NCI-H187 treated with DMSO at 0.1 percent for 48 hours (cell line): ENCODE results near the gene CPXM2.

Experiments
- DNase-seq: peaks from one replicate; lab custom pipeline; 2025; lab: John Stamatoyannopoulos, UW

Gene CPXM2

GRCh38 chr10:123869020-123869414 is 22.6 kb downstream of the CPXM2 start:
- no peak for DNase-seq

DNA sequence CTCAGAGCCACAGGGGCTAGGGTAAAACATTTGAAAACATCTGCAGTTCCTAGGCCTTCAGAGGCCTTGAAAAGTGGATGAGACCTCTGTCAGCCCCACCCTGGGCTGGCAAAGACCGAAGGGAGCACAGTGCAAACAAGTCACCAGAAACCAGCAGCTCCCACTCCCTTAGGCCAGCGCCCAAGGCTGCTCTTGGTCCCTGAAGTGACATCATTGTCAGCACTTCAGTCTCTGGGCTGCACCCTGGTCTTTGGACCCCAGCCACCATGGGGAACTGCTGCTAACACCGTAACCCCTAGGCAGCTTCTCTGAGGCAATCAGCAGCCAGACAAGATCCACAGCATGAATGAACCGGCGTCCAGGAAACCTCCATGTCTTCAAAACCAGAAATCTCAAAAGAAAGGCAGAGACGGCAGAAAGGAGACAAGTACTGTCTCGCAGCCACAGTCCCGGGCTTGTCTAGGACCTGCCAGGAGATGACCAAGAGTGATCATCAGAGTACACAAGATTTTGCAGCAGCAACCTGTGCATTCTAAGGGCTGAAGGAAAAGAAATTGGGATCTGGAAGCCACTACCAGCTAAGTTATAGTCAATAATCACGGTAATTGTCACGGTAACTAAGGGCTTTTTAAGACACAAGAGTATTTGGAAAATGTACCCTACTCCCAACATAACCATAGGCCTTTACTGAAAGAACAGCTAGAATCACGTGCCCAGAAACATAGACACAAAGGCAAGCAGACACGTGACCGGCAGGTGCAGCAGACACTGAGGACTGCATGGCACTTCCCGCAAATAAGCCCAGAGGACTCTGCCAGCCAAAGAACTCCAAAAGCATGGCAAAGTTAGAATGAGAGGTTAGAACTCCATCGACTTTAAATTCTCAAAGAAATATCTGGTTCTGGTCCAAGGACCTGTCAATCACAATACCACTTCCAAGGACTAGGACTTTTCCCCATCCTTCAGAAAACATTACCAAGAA is 23.3 kb downstream of the CPXM2 start:
- peak; percentile 19 for DNase-seq

GRCh38 chr10:123865880-123866279 is 25.7 kb downstream of the CPXM2 start:
- DNase-seq = no peak

DNA sequence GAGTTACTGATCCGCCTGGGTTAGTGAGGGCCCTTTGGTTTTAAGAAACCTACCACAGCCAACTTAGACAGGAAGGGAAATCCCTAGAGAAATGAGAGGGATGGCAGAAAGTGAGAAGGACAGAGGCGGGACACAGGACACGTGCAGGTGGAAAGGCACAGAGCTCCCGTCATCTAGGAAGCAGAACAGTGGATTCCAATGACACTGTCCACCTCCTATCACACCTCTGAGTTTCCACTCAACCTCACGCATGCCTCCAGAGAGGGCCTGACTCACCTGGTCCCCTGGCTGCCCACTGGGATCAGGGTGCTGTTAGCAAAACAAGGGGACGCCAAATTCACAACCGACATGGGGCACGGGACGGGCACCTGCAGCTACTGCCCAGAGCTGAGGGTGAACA is 26.3 kb downstream of the CPXM2 start:
- no peak for DNase-seq

- no peak for DNase-seq
These were observed 26.7 kb downstream of the CPXM2 start for GRCh38 chr10:123864923-123865322.

GRCh38 chr10:123863721-123864482 is 27.7 kb downstream of the CPXM2 start:
- no peak for DNase-seq

DNA sequence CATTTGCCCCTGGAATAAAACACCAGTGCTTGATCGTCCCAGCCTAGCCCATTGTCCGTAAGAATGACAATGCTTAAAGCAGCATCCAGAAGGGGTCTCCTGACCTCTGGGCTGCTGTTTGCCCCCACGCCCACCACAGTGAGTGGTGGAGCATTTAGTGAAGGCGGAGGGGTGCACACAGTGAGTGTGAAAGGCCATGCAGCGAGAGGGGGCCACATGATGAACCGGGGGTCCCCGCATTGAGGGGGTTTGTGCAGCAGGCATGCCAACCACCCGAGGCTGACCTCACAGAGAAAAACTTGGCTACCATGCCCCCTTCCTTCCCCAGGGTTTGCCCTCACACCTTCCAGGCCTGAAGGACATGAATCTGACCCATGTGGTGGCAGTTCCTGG is 28.4 kb downstream of the CPXM2 start:
- DNase-seq = no peak

DNA sequence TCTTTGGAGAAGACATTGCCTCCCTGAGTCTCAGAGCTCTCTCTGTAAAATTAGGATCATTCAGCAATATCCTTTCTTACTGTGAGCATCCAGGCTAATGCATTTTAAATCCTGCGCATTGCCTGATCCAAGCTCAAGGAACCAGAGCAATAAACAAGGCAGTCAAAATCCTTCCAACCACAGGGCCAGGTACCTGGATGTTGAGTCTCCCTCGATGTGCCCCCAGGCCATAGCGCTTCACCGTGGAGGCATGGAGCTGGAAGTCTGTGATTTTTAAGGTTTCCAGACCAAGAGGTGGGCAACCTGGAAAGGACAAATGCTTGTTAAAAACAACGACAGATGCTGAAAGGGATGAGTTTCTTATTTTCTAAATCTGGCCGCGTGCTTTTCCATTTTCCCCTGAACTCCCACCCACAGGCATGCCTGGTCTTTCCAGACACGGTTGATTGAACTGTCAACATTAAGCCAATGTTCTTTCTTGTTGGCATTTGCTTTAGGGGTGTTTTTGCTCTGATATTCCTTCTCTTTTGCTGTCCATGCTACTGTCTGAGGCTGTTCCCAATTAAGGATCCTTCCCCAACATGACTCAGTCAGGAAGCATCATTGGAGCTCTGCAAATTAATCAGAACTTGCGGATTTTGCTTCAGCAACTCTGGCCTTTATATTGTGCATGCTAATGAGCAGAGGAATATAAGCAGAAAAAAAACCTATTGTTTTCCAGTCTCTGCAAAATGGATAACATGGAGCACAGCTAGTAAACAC is 29.0 kb downstream of the CPXM2 start:
- no peak for DNase-seq

DNA sequence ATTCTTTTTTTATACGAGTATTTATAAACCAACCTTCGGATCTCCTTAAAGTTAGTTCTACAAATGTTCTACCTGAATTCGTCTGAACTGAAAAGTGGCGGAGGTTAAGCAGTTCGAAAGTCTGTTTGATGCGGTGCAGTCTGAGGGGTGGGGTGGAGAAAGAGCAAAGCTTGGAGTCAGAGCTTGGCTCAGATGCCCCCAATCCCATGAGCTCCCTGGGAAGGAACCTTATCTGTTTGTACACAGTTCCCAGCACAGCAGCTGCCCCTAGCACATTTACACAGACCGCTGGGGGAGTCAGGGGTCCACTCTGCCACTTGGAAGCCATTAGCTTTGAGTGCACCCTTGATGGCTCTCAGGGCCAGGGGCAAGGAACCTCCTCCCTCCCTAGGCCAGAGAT is 30.8 kb downstream of the CPXM2 start:
- no peak for DNase-seq

DNA sequence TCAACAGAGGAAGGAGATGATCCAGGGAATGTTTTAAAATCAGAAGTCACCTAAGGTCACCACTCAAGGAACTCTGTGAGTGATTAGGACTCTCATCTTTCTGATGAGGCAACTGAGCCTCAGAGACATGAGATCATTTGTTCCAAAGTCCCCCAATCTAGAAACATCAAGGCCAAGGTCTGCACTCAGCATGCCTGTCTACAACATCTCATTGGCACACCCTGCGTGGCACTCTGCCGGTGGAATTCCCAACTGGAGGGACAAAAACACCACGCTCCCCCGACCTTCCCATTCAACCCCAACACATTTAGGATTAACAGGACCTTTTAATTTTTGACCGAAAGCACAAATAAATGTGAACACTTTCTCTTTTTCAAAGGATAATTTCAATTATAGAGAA is 31.4 kb downstream of the CPXM2 start:
- DNase-seq = no peak

DNA sequence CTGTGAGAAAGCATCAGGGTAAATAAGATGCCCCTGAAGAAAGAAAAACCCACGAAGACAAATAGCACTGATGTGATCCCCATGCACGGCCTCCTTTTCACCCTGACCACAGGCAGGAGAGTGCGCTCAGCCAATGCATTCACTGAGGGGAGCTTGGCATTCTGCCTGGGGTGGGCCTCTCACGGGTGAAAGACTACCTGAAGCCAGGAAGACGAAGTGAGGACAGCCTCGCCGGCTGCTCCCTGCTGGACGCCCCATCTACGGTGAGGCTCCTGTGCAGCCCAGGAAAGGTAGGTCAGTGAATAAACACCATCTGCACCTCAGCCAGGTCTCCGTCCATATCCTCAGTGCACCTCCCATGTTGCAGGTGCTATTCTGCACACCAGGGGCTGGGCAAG is 32.0 kb downstream of the CPXM2 start:
- no peak for DNase-seq

- DNase-seq = no peak
These were observed 32.5 kb downstream of the CPXM2 start for GRCh38 chr10:123858907-123859652.

GRCh38 chr10:123858077-123858681 is 33.4 kb downstream of the CPXM2 start:
- no peak for DNase-seq

DNA sequence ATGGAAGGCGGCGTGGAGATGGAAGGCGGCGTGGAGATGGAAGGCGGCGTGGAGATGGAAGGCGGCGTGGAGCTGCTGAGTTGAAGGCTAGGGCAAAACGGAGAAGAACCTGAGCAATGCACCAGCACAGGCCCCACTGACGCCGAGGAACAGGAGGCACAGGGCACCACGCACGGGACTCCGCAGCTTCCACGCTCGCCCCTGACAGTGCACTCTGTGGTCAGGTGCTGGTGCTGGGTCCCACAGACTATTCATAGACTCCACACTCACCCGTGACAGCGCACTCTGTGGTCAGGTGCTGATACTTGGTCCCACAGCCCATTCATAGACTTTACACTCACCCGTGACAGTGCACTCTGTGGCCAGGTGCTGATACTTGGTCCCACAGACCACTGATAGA is 34.0 kb downstream of the CPXM2 start:
- no peak for DNase-seq

GRCh38 chr10:123855008-123855684 is 36.5 kb downstream of the CPXM2 start:
- DNase-seq = no peak

GRCh38 chr10:123854498-123854897 is 37.1 kb downstream of the CPXM2 start:
- DNase-seq = no peak

DNA sequence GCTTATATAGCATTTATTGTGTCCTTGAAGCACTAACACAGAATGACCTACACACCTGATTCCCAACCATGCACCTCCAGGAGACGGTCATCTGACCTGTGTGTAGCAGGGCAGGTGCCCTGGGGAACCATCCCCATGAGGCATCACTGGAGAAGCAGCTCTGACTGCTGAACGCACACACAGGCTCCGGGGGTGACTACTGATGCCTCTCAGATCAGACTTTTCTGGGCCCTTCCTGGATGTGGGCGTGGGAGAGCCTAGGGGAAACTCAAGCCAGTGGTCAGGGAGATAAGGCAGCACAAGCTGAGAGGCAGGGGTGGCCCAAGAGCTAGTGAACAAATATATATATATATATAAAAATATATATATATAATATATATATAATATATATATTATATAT is 37.6 kb downstream of the CPXM2 start:
- no peak for DNase-seq

GRCh38 chr10:123852411-123852951 is 39.1 kb downstream of the CPXM2 start:
- DNase-seq = no peak

- no peak for DNase-seq
These were observed 42.8 kb downstream of the CPXM2 start for GRCh38 chr10:123848564-123849457.
